RKO (cell line): Measurements from ENCODE around the gene TCEA3.
A peak's percentile ranks its signal among the peaks of the same experiment; 100 is the strongest.
"Not testable (repeated sequence)": the region's sequence is repeated elsewhere in the genome, so short reads cannot be mapped to it uniquely, and the experiment has no call there.

Experiments used
- DNase-seq: peaks from one replicate; pipeline ENCODE4 v3.0.0-alpha.2; 2016; ENCODE audit warnings: low spot score

TCEA3 gene

GRCh38 chr1:23392125-23392855, 32.3 kb downstream of the TCEA3 start:
- DNase-seq, result no peak

GRCh38 chr1:23389837-23390321, 34.7 kb downstream of the TCEA3 start:
- no peak for DNase-seq

GRCh38 chr1:23387494-23387893, 37.1 kb downstream of the TCEA3 start:
- no peak for DNase-seq

GRCh38 chr1:23385119-23385621, 39.4 kb downstream of the TCEA3 start:
- no peak for DNase-seq

- DNase-seq, result peak; percentile 49
These were observed 40.1 kb downstream of the TCEA3 start for GRCh38 chr1:23384312-23385058.

GRCh38 chr1:23383577-23384311, 40.8 kb downstream of the TCEA3 start:
- DNase-seq, result no peak

GRCh38 chr1:23381233-23381885, 43.2 kb downstream of the TCEA3 start:
- DNase-seq, result no peak

GRCh38 chr1:23380719-23381118, 43.8 kb downstream of the TCEA3 start:
- DNase-seq, result no peak

- DNase-seq, result not testable (repeated sequence)
These were observed 44.3 kb downstream of the TCEA3 start for GRCh38 chr1:23380236-23380635.

- peak; percentile 56 for DNase-seq
These were observed 47.4 kb downstream of the TCEA3 start for GRCh38 chr1:23376890-23377811.

GRCh38 chr1:23374079-23374735, 50.3 kb downstream of the TCEA3 start:
- not testable (repeated sequence) for DNase-seq

GRCh38 chr1:23371987-23372880, 52.3 kb downstream of the TCEA3 start:
- no peak for DNase-seq

- no peak for DNase-seq
These were observed 53.6 kb downstream of the TCEA3 start for GRCh38 chr1:23370709-23371584.

- no peak for DNase-seq
These were observed 54.2 kb downstream of the TCEA3 start for GRCh38 chr1:23370330-23370708.

GRCh38 chr1:23369335-23370013, 55.1 kb downstream of the TCEA3 start, which contains the start of gene ZNF436:
Gene ZNF436, minus strand, starts transcription at chr1:23369836. Its CDS starts 1,831 bp downstream, at chr1:23368005.
- peak; percentile 60 for DNase-seq

- peak; percentile 93 for DNase-seq
These were observed 55.8 kb downstream of the TCEA3 start for GRCh38 chr1:23368562-23369334.
